PC-9 (cell line): ENCODE data around the gene KIF5A.

Experiments
- CTCF ChIP-seq: fragments of 200-600 bp; sonication (generic); conservative IDR thresholded peaks from 2 replicates; pipeline ENCODE4 v1.6.1; 2017; ENCODE audit warnings: mixed run types, antibody characterized with exemption, mild to moderate bottlenecking, moderate library complexity
- EZH2 ChIP-seq: fragments of 200-600 bp; sonication (generic); IDR thresholded peaks from 2 replicates; pipeline ENCODE4 v1.8.0; 2017; ENCODE audit warnings: antibody characterized with exemption, low read depth

- TF ChIP-seq CTCF (no peak), EZH2 (no peak)
Observed at GRCh38 chr12:57629897-57630471, 80.1 kb downstream of the KIF5A start.
